A549 treated with AZD2906 at 1 μM for 4 hours (cell line): ENCODE measurements around the gene BFSP1. TPM values are rescaled to one million over a fixed set of nuclear protein-coding genes. Genes with fewer than 3 reads are reported as not detected.

Experiments used
- total RNA-seq: library from RNA; stranded (reverse); fragments of 200-300 nt; extraction: Qiagen RNA extraction; gene quantifications from 5 replicates; pipeline ENCODE4 v1.2.3, GENCODE V29; 2022

The BFSP1 gene
- total RNA-seq = 3.7 to 4.2 TPM (median 4.0 TPM) in 5 replicates

DNA sequence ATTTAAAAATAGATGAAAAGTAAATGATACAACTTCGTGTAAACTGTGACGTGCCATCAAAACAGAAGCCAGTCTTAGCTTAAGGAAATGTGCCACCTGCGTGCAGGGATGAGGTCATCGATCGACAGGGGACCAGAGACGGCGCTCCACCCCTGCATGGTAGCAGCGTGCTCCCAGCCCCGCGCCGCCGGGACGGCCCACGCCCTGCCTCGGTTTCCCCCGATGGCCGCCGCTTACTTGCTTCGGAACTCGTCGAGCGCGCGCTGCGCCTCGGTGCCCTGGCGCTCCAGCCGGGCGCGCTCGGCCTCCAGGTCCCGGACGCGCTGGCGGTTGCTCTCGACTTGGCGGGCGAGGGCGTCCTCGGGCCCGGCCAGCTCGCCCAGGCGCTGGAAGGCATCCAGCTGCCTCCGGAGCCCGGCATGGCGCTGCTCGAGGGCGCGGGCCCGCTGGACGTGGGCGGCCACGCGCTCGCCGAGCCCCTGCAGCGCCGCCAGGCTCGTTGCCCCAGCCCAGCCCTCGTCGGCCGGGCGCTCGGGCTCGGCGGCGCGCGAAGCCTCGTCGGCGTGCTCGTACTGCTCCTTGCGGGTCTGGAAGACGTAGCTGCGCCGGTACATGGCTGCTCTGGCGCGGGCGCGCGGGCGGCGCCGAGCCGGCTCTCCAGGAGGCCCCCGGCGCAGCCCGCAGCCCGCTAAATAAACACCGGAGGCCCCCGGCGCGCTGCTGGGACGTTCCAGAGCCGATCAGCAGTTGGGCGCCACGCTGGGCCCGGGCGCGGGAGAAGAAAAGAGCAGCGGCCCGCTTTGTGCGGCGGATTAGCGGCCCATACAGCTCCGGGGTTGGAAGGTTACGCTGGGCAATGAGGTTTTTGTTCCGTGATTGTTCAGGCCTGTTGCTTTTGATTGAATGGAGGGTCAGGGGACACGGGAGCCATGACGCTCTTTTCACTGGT is at the start of gene BFSP1:
TSS of gene BFSP1 (minus strand) at position 664 of the 949 bp plus-strand sequence. CDS start at position 614, 50 bp downstream.

DNA sequence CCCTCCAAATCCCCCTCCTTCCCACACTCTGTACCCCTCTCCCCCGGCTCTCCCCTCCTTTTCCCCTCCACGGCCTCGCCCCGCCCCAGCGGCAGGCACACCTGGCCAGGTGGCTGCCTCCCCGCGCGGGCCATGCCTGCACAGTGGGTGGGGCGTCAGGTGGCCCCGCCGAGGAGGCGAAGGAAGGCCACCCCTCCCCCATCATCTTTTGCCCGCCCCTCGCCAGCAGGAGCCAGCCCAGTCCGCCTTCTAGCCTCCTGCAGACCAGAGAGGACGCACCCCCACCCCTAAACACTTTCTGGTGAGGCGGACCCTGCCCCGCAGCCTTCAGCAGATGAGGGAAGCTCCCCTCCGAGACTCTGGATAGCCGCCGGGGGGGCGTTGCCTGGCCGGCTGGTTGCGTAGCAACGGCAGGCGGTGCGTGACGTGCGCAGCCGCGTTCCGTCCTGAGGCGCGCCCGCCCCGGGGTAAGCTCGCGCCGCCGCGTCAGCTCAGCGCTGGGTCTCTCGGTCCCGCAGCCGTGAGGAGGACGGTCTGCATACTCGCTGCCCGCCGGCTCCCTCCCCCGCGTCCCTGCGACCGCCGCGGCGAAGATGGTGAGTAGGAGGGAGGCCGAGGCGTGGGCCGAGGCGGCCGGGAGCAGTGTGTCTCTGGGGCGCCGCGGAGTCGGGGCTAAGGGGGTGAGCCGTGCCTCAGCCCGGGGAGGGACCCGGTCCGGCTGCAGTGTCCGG is 38.6 kb upstream of the BFSP1 start, which contains the start of gene DSTN:
TSS of gene DSTN (plus strand) at position 460 of the 731 bp plus-strand sequence. CDS start at position 594, 134 bp downstream.

Other genes with a start within 250 kb of the BFSP1 start
- gene DSTN, start 38.7 kb upstream of the BFSP1 start, total RNA-seq = 640 to 860 TPM (median 684 TPM) in 5 replicates
- gene RRBP1, start 150.9 kb upstream of the BFSP1 start, total RNA-seq = 141 to 164 TPM (median 151 TPM) in 5 replicates
- gene BANF2, start 168.6 kb upstream of the BFSP1 start, total RNA-seq = not detected in 5 replicates